GM12874 (cell line): ENCODE measurements around the gene INHBC.

ENCODE experiments used
- CTCF ChIP-seq: IDR thresholded peaks from 2 replicates; pipeline ENCODE4 v1.5.1; 2011; ENCODE audit warnings: low read depth, mild to moderate bottlenecking, control low read depth, low read length, moderate library complexity; ENCODE audit not compliant: insufficient read depth

The INHBC gene

GRCh38 chr12:57500213-57500612 is 65.6 kb downstream of the INHBC start:
- no peak for TF ChIP-seq CTCF
